HepG2 (cell line): Measurements from ENCODE around the gene TTLL4. TPM values are rescaled to one million over a fixed set of nuclear protein-coding genes. Genes with fewer than 3 reads are reported as not detected.
A peak's percentile ranks its signal among the peaks of the same experiment; 100 is the strongest.

Experiments
- DDIT3 ChIP-seq: sonication (generic); formaldehyde crosslinking; IDR thresholded peaks from 2 replicates; pipeline ENCODE4 v1.4.0; 2020; ENCODE audit warnings: mild to moderate bottlenecking, missing genetic modification reagents
- FOXC1 ChIP-seq: sonication (generic); formaldehyde crosslinking; IDR thresholded peaks from 2 replicates; pipeline ENCODE4 v1.8.0; 2022; ENCODE audit warnings: mild to moderate bottlenecking, missing genetic modification reagents, borderline replicate concordance
- GTF3A ChIP-seq: sonication (generic); formaldehyde crosslinking; conservative IDR thresholded peaks from 2 replicates; pipeline ENCODE4 v1.4.0; 2020; ENCODE audit warnings: mild to moderate bottlenecking, missing genetic modification reagents
- HDAC6 ChIP-seq: fragments of 200-600 bp; sonication (generic); IDR thresholded peaks from 2 replicates; pipeline ENCODE4 v1.7.0; 2017; ENCODE audit warnings: mild to moderate bottlenecking, antibody characterized with exemption, low read length, low read depth
- IRF9 ChIP-seq: sonication (generic); formaldehyde crosslinking; IDR thresholded peaks from 2 replicates; pipeline ENCODE4 v1.8.0; 2022; ENCODE audit warnings: missing genetic modification reagents, mild to moderate bottlenecking, borderline replicate concordance
- NFE2 ChIP-seq: sonication (generic); formaldehyde crosslinking; IDR thresholded peaks from 2 replicates; pipeline ENCODE4 v1.4.0; 2020; ENCODE audit warnings: missing genetic modification reagents
- NR0B2 ChIP-seq: sonication (generic); formaldehyde crosslinking; IDR thresholded peaks from 2 replicates; pipeline ENCODE4 v1.4.0; 2020; ENCODE audit warnings: mild to moderate bottlenecking, missing genetic modification reagents
- RAD21 ChIP-seq: fragments of 450-650 bp; formaldehyde crosslinking; IDR thresholded peaks from 2 replicates; pipeline ENCODE4 v1.5.0; 2020; ENCODE audit warnings: mild to moderate bottlenecking
- RFX3 ChIP-seq: IDR thresholded peaks from 2 replicates; pipeline ENCODE4 v1.6.1; 2016; ENCODE audit warnings: missing biosample characterization, missing genetic modification reagents
- TAF1 ChIP-seq: sonication (generic); formaldehyde crosslinking; IDR thresholded peaks from 2 replicates; pipeline ENCODE4 v1.4.0; 2020; ENCODE audit warnings: missing genetic modification reagents
- ZNF143 ChIP-seq: sonication (generic); formaldehyde crosslinking; IDR thresholded peaks from 2 replicates; pipeline ENCODE4 v1.4.0; 2020; ENCODE audit warnings: missing genetic modification reagents
- ZNF234 ChIP-seq: sonication (generic); formaldehyde crosslinking; conservative IDR thresholded peaks from 2 replicates; pipeline ENCODE4 v1.5.1; 2020; ENCODE audit warnings: mild to moderate bottlenecking, missing genetic modification reagents
- ZNF567 ChIP-seq: sonication (generic); formaldehyde crosslinking; IDR thresholded peaks from 2 replicates; pipeline ENCODE4 v1.8.1; 2023; ENCODE audit warnings: mild to moderate bottlenecking, missing genetic modification reagents, borderline replicate concordance
- ZNF616 ChIP-seq: sonication (generic); formaldehyde crosslinking; IDR thresholded peaks from 2 replicates; pipeline ENCODE4 v1.5.0; 2020; ENCODE audit warnings: low read depth, mild to moderate bottlenecking, missing genetic modification reagents
- ZNF703 ChIP-seq: sonication (generic); formaldehyde crosslinking; IDR thresholded peaks from 2 replicates; pipeline ENCODE4 v1.5.1; 2020; ENCODE audit warnings: missing genetic modification reagents, mild to moderate bottlenecking, moderate library complexity, borderline replicate concordance
- ZNF839 ChIP-seq: sonication (generic); formaldehyde crosslinking; IDR thresholded peaks from 2 replicates; pipeline ENCODE4 v1.4.0; 2020; ENCODE audit warnings: missing genetic modification reagents, mild to moderate bottlenecking, borderline replicate concordance
- polyA plus RNA-seq, 8 experiments: library from polyadenylated mRNA; depleted of rRNA in 3 of 8; stranded (reverse) in 7 of 8; unstranded in 1 of 8; fragments of >200 nt; fragmentation: Illumina TruSeq in 4 of 8; extraction: Trizol in 4 of 8; gene quantifications; 2 replicates each; pipeline versions ENCODE4 v1.2.1 to v1.2.3, GENCODE V29; 2011 to 2016; ENCODE audit warnings: low read depth in 4 of 8, missing spikeins in 1 of 8, mixed read lengths in 1 of 8; ENCODE audit not compliant: insufficient read depth in 1 of 8
- total RNA-seq, 5 experiments: library from RNA; depleted of rRNA; stranded (reverse); fragments of >200 nt; fragmentation: Illumina TruSeq; extraction: Trizol; gene quantifications; 2 replicates each; pipeline ENCODE4 v1.2.3, GENCODE V29; 2016; ENCODE audit warnings: low read depth in 1 of 5
- TF ChIP-seq, protein P1 (sequence below): sonication (generic); formaldehyde crosslinking; IDR thresholded peaks from 2 replicates; pipeline ENCODE4 v1.4.0; 2020; ENCODE audit warnings: missing genetic modification reagents
- TF ChIP-seq, protein P2 (sequence below), 2 experiments: fragments of 450-650 bp in 1 of 2; sonication (generic) in 1 of 2; formaldehyde crosslinking; IDR thresholded peaks; 2 replicates each; pipeline versions ENCODE4 v1.5.0 to v1.8.0; 2020 to 2022; ENCODE audit warnings: mild to moderate bottlenecking in 1 of 2, missing genetic modification reagents in 1 of 2
- TF ChIP-seq, protein P3 (sequence below): sonication (generic); formaldehyde crosslinking; IDR thresholded peaks from 2 replicates; pipeline ENCODE4 v1.5.1; 2020; ENCODE audit warnings: mild to moderate bottlenecking, missing genetic modification reagents, borderline replicate concordance

Gene TTLL4
- total and polyA plus RNA-seq, 2 of the 13 experiments (the other 11 are each of a cell fraction or from before 2014, with no cell fraction given), result 77.5 to 84.6 TPM

- TF ChIP-seq FOXC1 (CRISPR knock-in tag), result peak; percentile 72
- peak; percentile 65 for TF ChIP-seq NR0B2
- TF ChIP-seq TAF1 (CRISPR knock-in tag), result peak; percentile 92
- peak; percentile 28; the same call in 1 of the 2 replicates for TF ChIP-seq RAD21 (CRISPR knock-in tag)
- no peak for TF ChIP-seq ZNF234 (CRISPR knock-in tag)
- peak; percentile 91 for TF ChIP-seq RFX3 (CRISPR knock-in tag)
- 0 out of 2 replicates have a peak, but pooled peaks have one; percentile 44 for TF ChIP-seq ZNF616 (CRISPR knock-in tag)
- peak; percentile 42; the same call in 1 of the 2 replicates for TF ChIP-seq ZNF143 (CRISPR knock-in tag)
- peak; percentile 79; the same call in 1 of the 2 replicates for TF ChIP-seq GTF3A (CRISPR knock-in tag)
- TF ChIP-seq, protein P1, sequence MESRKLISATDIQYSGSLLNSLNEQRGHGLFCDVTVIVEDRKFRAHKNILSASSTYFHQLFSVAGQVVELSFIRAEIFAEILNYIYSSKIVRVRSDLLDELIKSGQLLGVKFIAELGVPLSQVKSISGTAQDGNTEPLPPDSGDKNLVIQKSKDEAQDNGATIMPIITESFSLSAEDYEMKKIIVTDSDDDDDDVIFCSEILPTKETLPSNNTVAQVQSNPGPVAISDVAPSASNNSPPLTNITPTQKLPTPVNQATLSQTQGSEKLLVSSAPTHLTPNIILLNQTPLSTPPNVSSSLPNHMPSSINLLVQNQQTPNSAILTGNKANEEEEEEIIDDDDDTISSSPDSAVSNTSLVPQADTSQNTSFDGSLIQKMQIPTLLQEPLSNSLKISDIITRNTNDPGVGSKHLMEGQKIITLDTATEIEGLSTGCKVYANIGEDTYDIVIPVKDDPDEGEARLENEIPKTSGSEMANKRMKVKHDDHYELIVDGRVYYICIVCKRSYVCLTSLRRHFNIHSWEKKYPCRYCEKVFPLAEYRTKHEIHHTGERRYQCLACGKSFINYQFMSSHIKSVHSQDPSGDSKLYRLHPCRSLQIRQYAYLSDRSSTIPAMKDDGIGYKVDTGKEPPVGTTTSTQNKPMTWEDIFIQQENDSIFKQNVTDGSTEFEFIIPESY (CRISPR knock-in tag), result no peak
- no peak; the same call in 1 of the 2 replicates for TF ChIP-seq ZNF567 (CRISPR knock-in tag)
- TF ChIP-seq, protein P2, sequence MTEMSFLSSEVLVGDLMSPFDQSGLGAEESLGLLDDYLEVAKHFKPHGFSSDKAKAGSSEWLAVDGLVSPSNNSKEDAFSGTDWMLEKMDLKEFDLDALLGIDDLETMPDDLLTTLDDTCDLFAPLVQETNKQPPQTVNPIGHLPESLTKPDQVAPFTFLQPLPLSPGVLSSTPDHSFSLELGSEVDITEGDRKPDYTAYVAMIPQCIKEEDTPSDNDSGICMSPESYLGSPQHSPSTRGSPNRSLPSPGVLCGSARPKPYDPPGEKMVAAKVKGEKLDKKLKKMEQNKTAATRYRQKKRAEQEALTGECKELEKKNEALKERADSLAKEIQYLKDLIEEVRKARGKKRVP (CRISPR knock-in tag; IDR thresholded peaks at IDR 0.05), result peak in 1 of 2 experiments; percentile 49; a peak in 1 of 4 replicates
- peak; percentile 65; the same call in 1 of the 2 replicates for TF ChIP-seq IRF9 (CRISPR knock-in tag)
- peak; percentile 38; the same call in 1 of the 2 replicates for TF ChIP-seq NFE2
- TF ChIP-seq DDIT3, result no peak
- TF ChIP-seq, protein P3, sequence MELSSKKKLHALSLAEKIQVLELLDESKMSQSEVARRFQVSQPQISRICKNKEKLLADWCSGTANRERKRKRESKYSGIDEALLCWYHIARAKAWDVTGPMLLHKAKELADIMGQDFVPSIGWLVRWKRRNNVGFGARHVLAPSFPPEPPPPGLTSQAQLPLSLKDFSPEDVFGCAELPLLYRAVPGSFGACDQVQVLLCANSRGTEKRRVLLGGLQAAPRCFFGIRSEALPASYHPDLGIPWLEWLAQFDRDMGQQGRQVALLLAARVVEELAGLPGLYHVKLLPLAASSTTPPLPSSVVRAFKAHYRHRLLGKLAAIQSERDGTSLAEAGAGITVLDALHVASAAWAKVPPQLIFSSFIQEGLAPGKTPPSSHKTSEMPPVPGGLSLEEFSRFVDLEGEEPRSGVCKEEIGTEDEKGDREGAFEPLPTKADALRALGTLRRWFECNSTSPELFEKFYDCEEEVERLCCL (CRISPR knock-in tag), result no peak; the same call in 1 of the 2 replicates
- no peak for TF ChIP-seq ZNF703
- TF ChIP-seq HDAC6, result no peak
- TF ChIP-seq ZNF839 (CRISPR knock-in tag), result peak; percentile 74; the same call in 1 of the 2 replicates
These were observed 38.7 kb upstream of the TTLL4 start, which contains the start of the genes RNF25 and STK36 (continued) for GRCh38 chr2:218671654-218672566.
